Keratinocyte (primary cell): ENCODE measurements around the gene AIP.

ENCODE experiments used
- CTCF ChIP-seq, 3 experiments: IDR thresholded peaks in 1 of 3; conservative IDR thresholded peaks in 1 of 3; optimal IDR thresholded peaks in 1 of 3; 2 replicates in 2 of 3; 3 replicates in 1 of 3; pipeline versions ENCODE3 to v1.5.1; 2011; ENCODE audit warnings: low read length in 3 of 3, mild to moderate bottlenecking in 3 of 3, moderate library complexity in 2 of 3, control low read depth in 1 of 3, inconsistent platforms in 1 of 3; ENCODE audit not compliant: insufficient read depth in 2 of 3; ENCODE audit errors: extremely low read depth in 1 of 3
- EZH2 ChIP-seq: IDR thresholded peaks from one replicate; pipeline ENCODE4 v1.6.1; 2012; ENCODE audit warnings: inconsistent platforms, mild to moderate bottlenecking, low read length, moderate library complexity

- no peak for TF ChIP-seq CTCF (optimal IDR thresholded peaks at IDR 0.05 in 1 of 3, IDR thresholded peaks at IDR 0.05 in 1 of 3, conservative IDR thresholded peaks at IDR 0.05 in 1 of 3; ENCODE audit: extremely low read depth in 1 of 3, insufficient read depth in 2 of 3, low read length in 3 of 3)
- no peak for TF ChIP-seq EZH2
Observed at GRCh38 chr11:67500484-67500821, 17.6 kb downstream of the AIP start.
